Measurements from ENCODE around the gene HRCT1. TPM values are rescaled to one million over a fixed set of nuclear protein-coding genes. Genes with fewer than 3 reads are reported as not detected.
A peak's percentile ranks its signal among the peaks of the same experiment; 100 is the strongest.

The HRCT1 gene
- total RNA-seq (2021) = 0.33 TPM in 1 of 2 replicates, not detected in the other
- not detected for Bru-seq, nascent RNA
- BruChase-seq, experiment 1, labeled RNA remaining after a 2-hour chase = not detected
- BruChase-seq, experiment 2, labeled RNA remaining after a 6-hour chase = not detected
- long read RNA-seq = 0 reads

DNA sequence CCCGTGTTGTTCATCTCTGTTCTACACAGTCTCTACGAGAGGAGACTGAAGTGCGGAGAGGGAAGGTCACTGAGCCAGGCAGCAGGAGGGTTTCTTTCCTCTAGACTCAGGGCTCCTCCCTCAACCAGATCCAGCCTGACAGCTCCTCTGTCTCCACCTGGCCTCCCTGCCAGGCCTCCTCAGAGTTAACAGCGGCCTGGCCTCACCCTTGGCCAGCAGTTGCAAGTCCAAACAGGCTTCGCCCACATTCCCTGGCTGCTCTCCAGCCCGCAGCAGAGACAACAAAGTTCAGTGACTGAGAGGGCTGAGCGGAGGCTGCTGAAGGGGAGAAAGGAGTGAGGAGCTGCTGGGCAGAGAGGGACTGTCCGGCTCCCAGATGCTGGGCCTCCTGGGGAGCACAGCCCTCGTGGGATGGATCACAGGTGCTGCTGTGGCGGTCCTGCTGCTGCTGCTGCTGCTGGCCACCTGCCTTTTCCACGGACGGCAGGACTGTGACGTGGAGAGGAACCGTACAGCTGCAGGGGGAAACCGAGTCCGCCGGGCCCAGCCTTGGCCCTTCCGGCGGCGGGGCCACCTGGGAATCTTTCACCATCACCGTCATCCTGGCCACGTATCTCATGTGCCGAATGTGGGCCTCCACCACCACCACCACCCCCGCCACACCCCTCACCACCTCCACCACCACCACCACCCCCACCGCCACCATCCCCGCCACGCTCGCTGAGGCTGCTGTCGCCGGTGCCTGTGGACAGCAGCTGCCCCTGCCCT lies at the start of gene HRCT1:
HRCT1 (plus strand) TSS at position 291 of the 768 bp plus-strand sequence; CDS start at position 377, 86 bp downstream.
- Histone ChIP-seq H3K4me1 (ENCODE audit: insufficient read depth, low read length, poor library complexity, severe bottlenecking) (peaks cover 42% of the 10 kb centered on the region), H3K4me3 (ENCODE audit: low read depth, low read length, poor library complexity, severe bottlenecking) (no peak within 1 kb of the TSS), H3K9me3 (ENCODE audit: low read depth, low read length, poor library complexity, severe bottlenecking) (no peaks in the 10 kb centered on the region), H3K27me3 (replicated peaks; ENCODE audit: insufficient read depth, low read depth, low read length, poor library complexity) (no peaks in the 10 kb centered on the region), H3K27ac (ENCODE audit: low read depth, low read length, poor library complexity, severe bottlenecking) (peak within 1 kb of the TSS; percentile 77), H3K36me3 (ENCODE audit: insufficient read depth, low read length, poor library complexity, severe bottlenecking) (no peaks in the 10 kb centered on the region)
- CTCF ChIA-PET = interaction anchor here (0.7 to 0.8 kb wide), 2 partner anchors 24 to 39 kb away, joined by 3 to 4 read pairs; no protein-coding TSS in a partner anchor
- DNase-seq (ENCODE audit: low spot score) = peak; percentile 32
- TF ChIP-seq EZH2 (IDR thresholded peaks at IDR 0.05; ENCODE audit: borderline replicate concordance, low read depth, low read length, poor library complexity, severe bottlenecking) = no peak
- TF ChIP-seq, protein P1, sequence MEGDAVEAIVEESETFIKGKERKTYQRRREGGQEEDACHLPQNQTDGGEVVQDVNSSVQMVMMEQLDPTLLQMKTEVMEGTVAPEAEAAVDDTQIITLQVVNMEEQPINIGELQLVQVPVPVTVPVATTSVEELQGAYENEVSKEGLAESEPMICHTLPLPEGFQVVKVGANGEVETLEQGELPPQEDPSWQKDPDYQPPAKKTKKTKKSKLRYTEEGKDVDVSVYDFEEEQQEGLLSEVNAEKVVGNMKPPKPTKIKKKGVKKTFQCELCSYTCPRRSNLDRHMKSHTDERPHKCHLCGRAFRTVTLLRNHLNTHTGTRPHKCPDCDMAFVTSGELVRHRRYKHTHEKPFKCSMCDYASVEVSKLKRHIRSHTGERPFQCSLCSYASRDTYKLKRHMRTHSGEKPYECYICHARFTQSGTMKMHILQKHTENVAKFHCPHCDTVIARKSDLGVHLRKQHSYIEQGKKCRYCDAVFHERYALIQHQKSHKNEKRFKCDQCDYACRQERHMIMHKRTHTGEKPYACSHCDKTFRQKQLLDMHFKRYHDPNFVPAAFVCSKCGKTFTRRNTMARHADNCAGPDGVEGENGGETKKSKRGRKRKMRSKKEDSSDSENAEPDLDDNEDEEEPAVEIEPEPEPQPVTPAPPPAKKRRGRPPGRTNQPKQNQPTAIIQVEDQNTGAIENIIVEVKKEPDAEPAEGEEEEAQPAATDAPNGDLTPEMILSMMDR (conservative IDR thresholded peaks at IDR 0.05; ENCODE audit: low read depth, low read length) = no peak
- BruUV-seq (replicated peaks) = no TSS peak
- POLR2A ChIA-PET (ENCODE audit: low non-redundant PET) = no interaction called here
- intact Hi-C loops (cut with micrococcal nuclease; ENCODE audit: unreplicated experiment) = no loop called here

- ChIA-PET CTCF (no interaction called here), POLR2A (ENCODE audit: low non-redundant PET) (no interaction called here)
- intact Hi-C loops (cut with micrococcal nuclease; ENCODE audit: unreplicated experiment) = no loop called here
- Histone ChIP-seq H3K9me3 (ENCODE audit: low read depth, low read length, poor library complexity, severe bottlenecking) (no peaks in the 10 kb centered on the region), H3K4me3 (ENCODE audit: low read depth, low read length, poor library complexity, severe bottlenecking) (no peak overlapping the region), H3K27me3 (replicated peaks; ENCODE audit: insufficient read depth, low read depth, low read length, poor library complexity) (no peaks in the 10 kb centered on the region), H3K4me1 (ENCODE audit: insufficient read depth, low read length, poor library complexity, severe bottlenecking) (no peaks in the 10 kb centered on the region), H3K36me3 (ENCODE audit: insufficient read depth, low read length, poor library complexity, severe bottlenecking) (no peaks in the 10 kb centered on the region), H3K27ac (ENCODE audit: low read depth, low read length, poor library complexity, severe bottlenecking) (no peak overlapping the region)
- DNase-seq (ENCODE audit: low spot score) = no peak
- BruUV-seq (replicated peaks) = no TSS peak
- TF ChIP-seq, protein P1 (conservative IDR thresholded peaks at IDR 0.05; ENCODE audit: low read depth, low read length) = no peak
- no peak for TF ChIP-seq EZH2 (IDR thresholded peaks at IDR 0.05; ENCODE audit: borderline replicate concordance, low read depth, low read length, poor library complexity, severe bottlenecking)
Observed at GRCh38 chr9:35856206-35856605, 49.8 kb upstream of the HRCT1 start.

DNA sequence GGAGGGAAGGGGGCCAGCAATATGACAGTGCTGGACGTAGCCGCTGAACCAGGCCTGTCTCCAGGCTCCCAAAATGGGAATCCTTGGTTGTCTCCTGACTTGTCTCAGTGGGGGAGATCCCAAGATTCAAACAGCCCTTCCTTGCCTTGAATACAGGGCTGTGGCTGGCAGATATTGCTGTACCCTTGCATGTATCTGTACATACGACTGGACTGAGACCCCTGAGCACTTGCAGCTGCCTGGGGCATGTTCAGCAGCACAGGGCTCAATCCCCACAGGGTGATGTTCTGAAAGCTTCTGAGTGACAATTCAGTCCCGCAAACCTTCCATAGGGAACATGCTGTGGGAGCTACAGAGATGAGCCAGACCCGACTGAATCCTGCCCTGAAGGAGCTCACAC lies 49.1 kb upstream of the HRCT1 start:
- Histone ChIP-seq H3K4me3 (ENCODE audit: low read depth, low read length, poor library complexity, severe bottlenecking) (no peak overlapping the region), H3K36me3 (ENCODE audit: insufficient read depth, low read length, poor library complexity, severe bottlenecking) (no peaks in the 10 kb centered on the region), H3K4me1 (ENCODE audit: insufficient read depth, low read length, poor library complexity, severe bottlenecking) (no peaks in the 10 kb centered on the region), H3K27ac (ENCODE audit: low read depth, low read length, poor library complexity, severe bottlenecking) (no peak overlapping the region), H3K27me3 (replicated peaks; ENCODE audit: insufficient read depth, low read depth, low read length, poor library complexity) (no peaks in the 10 kb centered on the region), H3K9me3 (ENCODE audit: low read depth, low read length, poor library complexity, severe bottlenecking) (no peaks in the 10 kb centered on the region)
- intact Hi-C loops (cut with micrococcal nuclease; ENCODE audit: unreplicated experiment) = no loop called here
- no TSS peak for BruUV-seq (replicated peaks)
- CTCF ChIA-PET = interaction anchor here (0.6 kb wide), 1 partner anchor 26 kb away, joined by 3 read pairs; no protein-coding TSS in a partner anchor
- no peak for DNase-seq (ENCODE audit: low spot score)
- TF ChIP-seq, protein P1 (conservative IDR thresholded peaks at IDR 0.05; ENCODE audit: low read depth, low read length) = no peak
- POLR2A ChIA-PET (ENCODE audit: low non-redundant PET) = no interaction called here
